SKM-1 treated with dmso at 0.1 percent for 144 hours (cell line): Measurements from ENCODE around the gene AHCYL1.

Source experiments
- DNase-seq: peaks from one replicate; lab custom pipeline; 2025; ENCODE audit not compliant: unreplicated experiment; lab: John Stamatoyannopoulos, UW

Gene AHCYL1

DNA sequence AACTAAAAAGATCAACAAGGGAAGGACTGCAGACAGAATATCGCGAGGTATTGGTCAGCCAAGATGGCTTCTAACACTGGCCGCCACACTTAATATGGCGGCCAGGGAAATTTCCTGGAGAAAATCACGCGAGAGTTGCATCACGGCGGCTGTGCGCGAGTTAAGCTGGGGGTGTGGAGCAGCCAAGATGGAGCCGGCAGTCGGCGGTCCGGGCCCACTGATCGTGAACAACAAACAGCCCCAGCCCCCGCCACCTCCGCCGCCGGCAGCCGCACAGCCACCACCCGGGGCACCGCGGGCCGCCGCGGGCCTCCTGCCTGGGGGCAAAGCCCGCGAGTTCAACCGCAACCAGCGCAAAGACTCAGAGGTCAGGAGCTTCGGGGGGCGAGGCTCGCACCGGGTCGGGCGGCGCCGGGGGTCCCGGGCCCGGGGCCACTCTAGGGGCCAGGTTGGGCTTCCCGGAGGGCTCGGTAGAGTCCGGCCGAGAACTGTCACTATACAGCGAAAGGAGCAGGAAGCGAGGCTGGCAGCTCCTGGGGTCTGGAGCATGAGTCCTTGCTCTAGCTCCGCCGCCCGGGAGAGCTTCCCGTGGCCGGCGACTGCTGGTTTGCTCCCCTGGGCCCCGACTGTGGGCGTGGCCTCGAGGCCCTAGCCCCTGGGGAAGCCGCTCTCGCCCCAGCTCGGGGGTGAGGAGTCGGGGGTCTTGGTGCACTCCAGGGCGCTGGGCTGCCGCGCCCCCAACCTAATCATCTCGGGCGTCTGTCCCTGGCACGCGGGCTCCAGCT, 50.1 kb downstream of the AHCYL1 start, which contains the start of gene STRIP1:
STRIP1 (plus strand) TSS at position 174 of the 785 bp plus-strand sequence; CDS start at position 188, 14 bp downstream.
- peak; percentile 94 for DNase-seq

DNA sequence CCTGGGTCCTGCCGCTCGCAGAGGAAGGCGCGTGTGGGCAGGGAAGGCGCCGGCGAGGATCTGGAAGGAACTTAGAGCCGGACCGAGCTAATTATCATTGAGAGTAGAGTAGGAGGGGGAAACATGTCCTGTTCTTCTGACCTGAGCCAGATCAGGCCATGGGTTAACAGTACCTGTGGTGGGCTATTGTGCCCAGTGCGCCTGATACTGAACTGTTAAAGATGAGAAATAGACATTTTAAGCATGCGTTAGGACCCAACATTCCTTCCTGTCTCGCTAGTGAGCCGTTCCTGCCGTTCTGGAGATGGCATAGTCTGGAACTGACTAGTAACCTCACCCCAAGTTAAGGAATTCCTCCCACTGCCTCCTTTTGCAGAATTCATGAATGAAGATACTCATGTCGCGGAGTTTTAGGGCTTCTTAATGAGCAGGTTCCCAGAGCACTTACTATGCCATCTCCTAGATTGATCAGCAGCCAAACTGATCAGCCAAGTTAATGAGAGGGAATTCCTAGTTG, 50.7 kb downstream of the AHCYL1 start:
- DNase-seq: no peak

DNA sequence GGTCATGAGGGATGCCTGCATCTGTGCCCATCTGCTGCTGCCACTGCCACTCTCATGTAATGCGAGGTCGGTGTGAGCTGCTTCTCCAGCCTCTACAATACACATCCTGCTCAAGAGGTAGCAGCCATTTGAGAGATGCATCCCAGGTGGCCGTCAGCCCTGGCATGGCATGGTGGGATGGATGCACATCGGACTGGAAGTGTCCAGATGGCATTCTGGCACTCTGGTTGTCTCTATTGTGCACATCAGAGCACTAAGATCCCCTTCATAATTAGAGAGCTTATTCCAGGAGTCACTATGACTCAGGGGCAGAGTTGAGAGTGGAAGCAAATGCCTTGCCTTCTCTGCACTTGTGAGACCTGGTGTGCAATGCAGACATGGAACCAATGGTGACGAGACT, 53.7 kb downstream of the AHCYL1 start:
- no peak for DNase-seq

DNA sequence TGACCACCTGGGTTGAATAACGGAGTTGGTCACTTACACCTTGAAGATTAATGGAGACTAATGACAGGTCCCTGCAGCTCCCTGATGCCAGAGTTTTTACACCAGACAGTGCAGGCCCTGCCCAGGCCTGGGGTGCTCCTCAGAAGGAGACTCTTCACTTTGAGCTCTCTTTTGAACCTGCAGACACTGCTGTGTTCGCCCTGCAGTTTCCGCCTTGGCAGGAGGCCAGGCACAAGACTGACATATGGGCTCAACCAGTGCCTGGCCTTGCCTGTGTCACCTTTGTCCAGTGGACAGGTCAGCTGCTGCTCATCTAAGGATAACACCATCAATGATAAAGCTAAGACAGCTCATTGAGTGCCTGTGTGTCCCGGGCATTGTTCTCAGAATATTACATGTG, 55.1 kb downstream of the AHCYL1 start:
- no peak for DNase-seq

DNA sequence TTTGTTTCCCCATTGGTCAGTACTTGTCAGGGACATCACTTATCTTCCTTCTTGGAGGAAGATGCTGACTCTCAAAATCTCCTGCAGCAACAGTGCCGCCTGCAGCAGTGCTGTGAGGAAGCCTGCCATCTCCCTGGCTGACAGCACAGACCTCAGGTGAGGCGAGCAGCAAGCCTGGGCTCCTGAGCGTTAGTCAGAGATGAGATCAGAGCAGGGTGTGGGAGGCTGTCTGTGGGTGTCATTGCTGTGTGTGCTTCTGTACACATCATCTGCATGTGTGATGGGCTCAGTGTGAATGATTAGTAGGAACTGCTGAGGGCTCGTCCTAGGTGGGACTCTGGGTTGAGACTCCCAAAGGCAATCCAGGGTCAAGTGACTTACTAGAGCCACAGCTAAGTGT, 56.0 kb downstream of the AHCYL1 start:
- no peak for DNase-seq

DNA sequence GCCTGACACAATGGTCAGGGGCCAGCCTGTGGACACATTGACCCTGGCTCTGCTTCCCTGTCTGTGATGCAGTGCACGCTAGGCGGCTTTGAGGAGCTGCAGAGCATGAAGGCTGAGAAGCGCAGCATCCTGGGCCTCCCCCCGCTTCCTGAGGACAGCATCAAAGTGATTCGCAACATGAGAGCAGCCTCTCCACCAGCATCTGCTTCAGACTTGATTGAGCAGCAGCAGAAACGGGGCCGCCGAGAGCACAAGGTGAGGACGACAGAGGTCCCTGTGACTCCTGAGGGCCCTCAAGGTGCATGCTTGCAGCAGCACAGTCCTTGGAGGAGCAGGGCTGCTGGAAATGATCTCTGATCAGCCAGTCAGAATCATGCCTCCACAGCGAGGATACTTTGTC, 58.5 kb downstream of the AHCYL1 start:
- DNase-seq: no peak

DNA sequence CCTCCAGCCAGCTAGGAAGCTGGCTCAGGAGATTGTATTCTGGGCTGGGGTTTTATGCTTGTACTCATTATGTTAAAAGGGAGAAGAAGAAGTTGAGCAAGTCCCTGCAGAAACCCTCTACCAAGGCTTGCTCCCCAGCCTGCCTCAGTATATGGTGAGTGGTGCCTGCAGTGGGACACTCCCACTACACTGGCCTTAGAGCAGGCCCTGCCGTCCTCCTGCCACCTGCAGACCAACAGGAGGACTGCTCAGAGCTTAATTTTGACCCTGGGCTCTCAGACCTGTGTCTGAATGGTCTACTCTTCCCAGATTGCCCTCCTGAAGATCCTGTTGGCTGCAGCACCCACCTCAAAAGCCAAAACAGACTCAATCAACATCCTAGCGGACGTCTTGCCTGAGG, 62.9 kb downstream of the AHCYL1 start:
- no peak for DNase-seq

DNA sequence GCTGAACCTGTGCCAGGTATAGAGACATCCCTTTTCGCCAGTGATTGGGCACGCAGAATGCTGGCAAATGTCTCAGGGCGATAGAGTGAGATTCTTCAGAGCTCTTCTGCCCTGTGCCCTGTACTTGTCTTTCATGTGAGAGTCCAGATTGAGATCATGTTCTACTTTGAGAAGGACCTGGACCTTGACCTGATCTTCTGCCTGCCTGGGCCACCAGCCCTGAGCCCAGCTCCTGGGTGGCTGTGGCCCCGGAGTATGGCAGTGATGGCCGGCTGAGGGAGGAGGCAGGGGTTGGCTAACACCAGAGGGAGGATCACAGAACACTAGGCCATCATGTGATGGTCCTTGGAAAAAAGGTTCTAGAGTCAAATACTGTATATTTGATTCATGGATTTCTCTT, 63.7 kb downstream of the AHCYL1 start:
- no peak for DNase-seq

DNA sequence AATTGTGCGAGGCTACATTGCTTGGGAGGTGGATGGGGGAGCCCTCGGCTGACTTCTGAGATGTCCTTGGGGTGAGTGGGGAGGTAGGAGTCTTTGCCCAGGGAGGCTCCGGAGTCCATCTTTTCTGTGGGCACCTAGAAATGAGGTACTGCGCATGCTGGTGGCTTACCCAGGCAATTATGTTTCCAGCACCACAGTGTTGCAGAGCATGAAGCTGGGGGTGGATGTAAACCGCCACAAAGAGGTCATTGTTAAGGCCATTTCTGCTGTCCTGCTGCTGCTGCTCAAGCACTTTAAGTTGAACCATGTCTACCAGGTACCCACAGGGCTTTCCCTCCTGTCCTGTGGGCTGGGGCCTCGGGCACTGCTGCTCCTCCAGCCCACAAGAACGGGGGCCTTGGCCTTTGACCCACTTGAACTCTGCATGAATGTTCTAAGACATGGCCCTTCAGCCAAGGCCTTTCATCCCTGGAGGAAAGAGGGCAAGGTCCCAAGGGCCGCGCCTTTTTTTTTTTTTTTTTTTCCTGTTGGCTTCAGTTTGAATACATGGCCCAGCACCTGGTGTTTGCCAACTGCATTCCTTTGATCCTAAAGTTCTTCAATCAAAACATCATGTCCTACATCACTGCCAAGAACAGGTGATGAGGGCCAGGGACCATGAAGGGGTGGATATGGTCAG, 64.5 kb downstream of the AHCYL1 start:
- no peak for DNase-seq

DNA sequence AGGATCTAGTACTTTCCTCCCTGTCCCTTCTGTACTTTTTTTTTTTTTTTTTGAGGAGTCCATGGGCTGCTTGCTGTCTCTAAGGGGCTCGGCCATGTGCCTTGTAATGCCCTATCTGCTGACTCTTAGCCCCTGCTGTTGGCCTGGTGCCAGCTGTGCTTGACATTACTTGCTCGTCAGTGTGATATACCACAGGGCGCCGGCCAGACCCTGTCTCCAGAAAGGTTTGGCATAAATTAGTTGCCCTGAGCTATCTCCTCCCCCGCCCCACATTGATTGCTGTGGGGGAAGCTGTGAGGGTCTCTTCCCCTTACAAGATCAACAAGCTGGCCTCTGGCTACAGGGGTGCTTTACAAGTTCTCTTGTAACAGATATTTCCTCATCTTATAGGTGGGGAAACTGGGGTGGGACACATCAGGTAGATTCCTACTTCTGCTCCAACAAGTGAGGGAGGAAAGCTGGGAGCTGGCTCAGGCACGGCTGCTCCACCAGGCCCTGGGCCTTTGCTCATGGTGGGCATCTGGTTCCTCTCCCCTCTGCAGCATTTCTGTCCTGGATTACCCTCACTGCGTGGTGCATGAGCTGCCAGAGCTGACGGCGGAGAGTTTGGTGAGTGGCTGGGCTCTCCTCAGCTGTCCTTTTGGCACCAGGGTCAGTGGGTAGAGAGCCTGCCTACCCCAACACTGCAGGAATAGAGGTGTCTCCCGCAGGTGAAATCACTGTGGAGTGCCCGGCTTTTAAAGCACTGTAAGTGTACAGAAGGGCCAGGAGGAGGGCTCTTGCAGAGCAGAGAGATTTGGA, 65.4 kb downstream of the AHCYL1 start:
- no peak for DNase-seq

DNA sequence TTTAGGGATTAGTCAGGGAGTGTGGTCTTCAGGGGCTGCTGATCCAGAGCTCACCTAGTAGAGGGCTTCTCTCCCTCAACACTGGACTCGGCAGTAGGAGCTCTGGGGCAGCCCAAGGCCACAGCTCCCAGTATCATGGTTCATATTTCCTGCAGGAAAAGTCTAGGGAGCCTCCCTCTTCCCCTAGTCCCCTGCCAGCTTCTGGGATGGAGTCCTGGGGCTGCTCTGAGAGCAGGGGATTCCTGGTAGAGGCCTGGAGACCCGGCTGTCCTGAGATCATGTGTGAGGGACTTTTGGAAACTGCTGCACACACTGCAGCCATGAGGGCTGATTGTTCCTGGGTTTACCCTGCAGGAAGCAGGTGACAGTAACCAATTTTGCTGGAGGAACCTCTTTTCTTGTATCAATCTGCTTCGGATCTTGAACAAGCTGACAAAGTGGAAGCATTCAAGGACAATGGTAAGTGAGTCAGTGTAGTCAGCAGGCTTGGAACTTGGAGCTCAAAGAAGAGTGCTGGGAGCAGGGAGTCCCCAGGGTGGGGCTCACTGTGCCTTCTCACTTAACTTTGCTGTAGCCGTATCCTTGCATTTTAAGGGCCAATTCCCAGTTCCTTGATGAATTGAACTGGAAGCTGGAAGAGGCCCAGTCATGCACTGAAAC, 66.2 kb downstream of the AHCYL1 start:
- DNase-seq: no peak

DNA sequence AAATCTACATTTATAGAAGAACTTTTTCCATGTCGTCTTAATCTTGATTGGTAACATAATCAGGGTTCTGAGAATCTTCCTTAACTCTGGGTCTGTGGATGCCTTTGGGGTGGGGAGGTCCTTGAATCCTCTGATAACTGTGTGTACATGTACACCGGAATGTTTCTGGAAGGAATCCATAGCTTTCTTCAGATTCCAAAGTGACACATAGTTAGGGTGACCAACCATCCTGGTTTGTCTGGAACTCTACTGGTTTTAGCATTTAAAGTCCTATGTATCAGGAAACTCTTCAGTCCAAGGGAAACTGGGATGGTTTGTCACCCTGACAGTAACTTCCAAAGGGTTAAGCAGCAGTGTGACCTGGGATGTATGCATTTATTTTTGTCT, 66.7 kb downstream of the AHCYL1 start:
- DNase-seq: no peak

DNA sequence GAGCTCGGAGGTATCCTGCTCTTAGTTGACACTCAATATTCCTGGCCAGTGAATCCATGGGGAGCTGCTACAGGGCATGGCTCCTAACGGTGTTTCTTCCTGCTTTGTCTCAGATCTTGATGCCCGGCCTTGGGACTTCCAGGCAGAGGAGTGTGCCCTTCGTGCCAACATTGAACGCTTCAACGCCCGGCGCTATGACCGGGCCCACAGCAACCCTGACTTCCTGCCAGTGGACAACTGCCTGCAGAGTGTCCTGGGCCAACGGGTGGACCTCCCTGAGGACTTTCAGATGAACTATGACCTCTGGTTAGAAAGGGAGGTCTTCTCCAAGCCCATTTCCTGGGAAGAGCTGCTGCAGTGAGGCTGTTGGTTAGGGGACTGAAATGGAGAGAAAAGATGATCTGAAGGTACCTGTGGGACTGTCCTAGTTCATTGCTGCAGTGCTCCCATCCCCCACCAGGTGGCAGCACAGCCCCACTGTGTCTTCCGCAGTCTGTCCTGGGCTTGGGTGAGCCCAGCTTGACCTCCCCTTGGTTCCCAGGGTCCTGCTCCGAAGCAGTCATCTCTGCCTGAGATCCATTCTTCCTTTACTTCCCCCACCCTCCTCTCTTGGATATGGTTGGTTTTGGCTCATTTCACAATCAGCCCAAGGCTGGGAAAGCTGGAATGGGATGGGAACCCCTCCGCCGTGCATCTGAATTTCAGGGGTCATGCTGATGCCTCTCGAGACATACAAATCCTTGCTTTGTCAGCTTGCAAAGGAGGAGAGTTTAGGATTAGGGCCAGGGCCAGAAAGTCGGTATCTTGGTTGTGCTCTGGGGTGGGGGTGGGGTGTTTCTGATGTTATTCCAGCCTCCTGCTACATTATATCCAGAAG, 69.2 kb downstream of the AHCYL1 start:
- DNase-seq: peak; percentile 57

DNA sequence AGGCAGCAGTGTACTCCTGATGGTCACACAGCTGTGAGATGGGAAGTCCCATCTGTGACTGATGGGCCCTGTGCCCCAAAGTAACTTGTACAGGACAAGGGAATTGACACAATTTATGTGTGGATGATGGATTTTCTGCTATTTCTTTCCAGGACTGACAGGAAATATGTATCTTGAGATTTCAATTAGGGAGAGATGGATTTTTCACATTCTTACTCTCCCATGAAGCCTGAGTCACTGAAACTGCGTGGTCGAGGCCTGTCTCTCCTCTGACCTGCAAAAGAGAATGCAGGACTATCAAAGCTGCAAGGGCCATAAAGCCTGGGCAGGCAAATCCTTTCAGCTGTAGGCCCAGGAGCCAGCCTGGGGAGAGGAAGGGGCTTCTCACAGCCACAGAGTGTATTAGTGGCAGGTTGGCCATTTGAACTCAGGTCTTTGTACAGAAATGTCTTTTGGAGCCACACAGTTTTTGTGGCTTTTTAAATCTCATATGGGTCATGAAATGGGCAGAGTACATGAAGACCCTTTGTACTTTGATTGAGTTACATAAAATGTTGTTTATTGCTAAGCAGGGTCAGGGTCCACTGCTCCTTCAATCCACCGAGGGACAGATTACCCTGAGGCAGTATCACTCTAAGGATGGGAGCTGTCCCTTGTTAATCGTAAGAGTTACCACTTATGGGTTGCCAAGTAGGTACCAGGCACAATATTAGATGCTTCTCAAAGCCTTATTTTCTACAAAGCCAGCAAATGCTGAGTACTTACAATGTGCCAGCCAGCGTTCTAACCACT, 71.1 kb downstream of the AHCYL1 start:
- no peak for DNase-seq

DNA sequence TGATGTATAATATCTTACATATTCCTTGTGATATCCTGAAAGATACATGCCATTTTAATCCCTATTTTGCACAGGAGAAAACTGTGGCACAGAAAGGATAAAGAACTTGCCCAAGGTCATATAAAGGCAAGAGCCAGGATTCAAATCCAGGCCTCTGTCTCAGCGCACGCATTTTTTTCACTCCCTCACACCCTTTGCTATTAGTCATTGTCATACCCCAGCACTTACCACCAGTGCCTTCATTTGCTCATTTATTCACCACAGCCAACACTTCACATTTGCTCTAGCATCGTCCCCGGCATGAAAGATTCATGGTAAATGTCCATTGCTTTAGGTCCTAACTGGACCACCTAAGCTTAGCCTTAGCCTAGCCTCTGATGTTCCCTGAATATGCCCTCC, 71.7 kb downstream of the AHCYL1 start:
- DNase-seq: no peak

DNA sequence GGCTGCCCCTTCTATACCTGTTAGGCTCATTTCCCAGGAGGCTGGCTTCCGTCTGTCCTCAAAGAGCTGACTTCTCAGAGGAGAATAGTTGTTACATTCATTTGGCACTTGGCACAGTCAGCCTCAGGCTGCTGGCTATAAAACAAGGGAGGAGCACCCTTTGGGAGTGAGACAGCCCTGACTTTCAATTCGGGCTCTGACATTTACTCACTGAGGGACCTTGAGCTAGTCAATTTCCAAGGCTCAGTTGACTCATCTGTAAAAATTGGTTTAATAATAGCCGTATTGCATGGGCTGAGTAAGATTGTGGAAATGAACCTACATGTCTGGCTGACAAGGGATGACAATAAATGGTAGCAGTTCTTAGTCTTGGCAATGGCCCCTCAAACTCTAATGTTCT, 72.2 kb downstream of the AHCYL1 start:
- DNase-seq: no peak

DNA sequence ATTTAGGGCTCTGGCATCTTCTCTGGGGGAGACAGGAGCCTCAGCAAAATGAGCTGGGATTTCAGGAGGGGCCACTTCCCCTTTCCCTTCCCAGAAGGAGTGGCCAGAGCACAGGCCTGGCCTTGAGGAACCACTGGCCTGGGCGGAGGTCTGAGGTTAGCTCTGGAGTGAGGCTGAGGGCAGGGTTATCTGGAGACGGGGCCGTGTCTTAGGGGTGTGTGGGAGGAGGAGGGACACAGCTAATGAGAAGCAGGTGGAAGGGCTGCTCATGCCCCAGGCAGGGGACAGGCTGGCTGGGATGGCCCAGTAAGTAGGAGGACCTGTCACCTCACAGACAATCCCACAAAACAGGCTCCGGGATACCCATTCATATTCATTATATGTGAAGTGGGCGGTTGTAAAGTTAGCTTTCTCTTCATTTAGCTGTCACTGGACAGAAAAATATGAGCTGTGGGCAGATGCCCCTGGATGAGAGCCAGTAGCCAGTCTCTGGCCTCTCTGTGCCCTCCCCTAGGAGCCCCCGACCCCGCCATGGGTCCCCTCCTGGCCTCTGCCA, 73.5 kb downstream of the AHCYL1 start:
- DNase-seq: no peak

DNA sequence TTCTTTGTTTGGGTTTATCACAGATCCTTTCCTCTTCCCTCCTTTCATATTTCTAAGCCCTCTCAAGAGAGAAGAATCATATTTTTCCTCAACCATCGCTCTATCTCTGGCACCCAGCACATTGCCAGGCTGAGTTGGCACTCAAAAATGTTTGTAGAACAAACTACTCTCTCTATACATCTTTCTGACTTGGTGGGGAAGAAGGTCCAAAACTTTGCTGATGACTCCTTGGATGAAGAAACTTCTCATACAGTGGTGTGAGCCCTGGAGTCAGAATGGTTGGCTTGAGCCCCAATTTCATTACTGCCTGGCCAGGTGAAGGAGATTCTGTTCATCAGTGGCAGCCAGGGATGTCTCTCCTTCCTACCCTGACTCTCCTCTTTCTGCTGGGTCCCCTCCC, 74.0 kb downstream of the AHCYL1 start:
- no peak for DNase-seq
